ENCODE results near the gene FBXO42.

Gene FBXO42

GRCh38 chr1:16199700-16200099 lies 152.6 kb downstream of the FBXO42 start:
- no peak for DNase-seq

- no peak for DNase-seq
Observed at GRCh38 chr1:16199157-16199501, 153.2 kb downstream of the FBXO42 start.

DNA sequence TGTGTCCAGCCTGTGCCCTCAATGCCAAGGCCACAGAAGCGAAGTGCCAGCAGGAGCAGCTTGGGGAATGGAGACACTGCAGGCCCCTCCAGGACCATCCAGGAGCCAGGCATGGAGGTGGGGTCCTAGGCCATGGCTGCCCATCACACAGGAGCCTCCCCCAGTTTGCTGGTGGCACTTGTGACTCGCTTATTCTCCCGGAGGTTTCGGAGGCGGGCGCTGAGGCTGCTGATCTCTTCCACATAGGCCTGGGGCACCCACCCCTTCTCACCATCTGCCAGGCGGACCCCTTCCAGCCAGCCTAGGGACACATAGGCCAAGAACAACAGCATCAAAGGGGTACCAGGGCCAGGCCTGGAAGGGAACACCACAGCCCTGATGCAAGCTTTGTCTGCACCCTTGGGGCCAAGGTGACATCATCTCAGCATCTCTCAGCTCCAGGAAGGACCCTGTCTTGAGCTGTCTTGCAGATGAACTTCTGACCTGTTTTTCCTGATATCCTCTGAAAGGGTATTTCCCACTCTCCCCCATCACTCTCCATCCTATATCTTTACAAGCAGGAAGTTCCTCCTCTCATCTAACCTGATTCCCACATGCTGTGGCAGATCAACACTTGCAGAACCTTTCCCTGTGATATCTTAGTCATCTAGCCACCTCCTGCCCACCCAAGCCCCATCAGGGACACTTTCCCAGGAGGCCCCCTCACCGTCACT lies 153.7 kb downstream of the FBXO42 start:
- no peak for DNase-seq

DNA sequence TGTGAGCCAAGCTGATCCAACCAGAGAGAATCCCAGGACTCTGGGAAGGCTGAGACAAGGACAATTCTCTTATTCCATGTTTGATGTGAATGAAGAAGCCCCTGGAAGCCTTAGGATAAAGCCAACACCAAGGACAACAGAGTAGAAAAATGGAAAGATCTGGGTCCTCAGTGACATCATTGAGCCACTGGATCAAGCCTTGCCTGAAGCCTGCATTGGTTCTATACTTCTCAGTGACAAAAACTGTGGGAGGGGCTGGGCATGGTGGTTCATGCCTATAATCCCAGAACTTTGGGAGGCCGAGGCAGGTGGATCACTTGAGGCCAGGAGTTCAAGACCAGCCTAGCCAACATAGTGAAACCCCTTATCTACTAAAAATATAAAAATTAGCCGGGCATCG lies 155.4 kb downstream of the FBXO42 start:
- DNase-seq = no peak
